ENCODE measurements around the gene WNT3A.

Gene WNT3A

GRCh38 chr1:228000416-228000815 is 6.4 kb upstream of the WNT3A start:
- DNase-seq = no peak

- DNase-seq = no peak
These were observed 5.8 kb upstream of the WNT3A start for GRCh38 chr1:228000836-228001563.

GRCh38 chr1:228001738-228002535 is 4.9 kb upstream of the WNT3A start:
- no peak for DNase-seq

DNA sequence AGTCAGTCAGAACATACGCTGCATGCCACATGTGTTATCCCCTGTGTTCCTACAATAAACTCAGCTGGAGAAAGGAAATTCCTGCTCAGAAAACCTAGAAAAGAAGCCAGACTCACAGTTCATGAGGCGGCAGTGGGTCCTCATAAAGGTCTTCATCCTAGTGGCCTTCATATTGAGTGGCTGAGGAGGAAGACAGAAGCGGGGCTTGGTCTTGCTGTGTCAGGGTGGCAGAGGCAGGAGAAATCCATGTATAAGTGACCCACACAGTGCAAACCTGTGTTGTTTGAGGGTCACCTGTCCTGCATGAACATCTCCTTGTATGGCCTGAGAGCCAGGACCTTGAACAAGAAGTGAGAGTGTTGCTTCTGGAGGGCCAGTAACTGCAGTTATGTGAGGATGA is 4.0 kb upstream of the WNT3A start:
- DNase-seq = no peak

- DNase-seq = no peak
These were observed 3.1 kb upstream of the WNT3A start for GRCh38 chr1:228003461-228004330.

DNA sequence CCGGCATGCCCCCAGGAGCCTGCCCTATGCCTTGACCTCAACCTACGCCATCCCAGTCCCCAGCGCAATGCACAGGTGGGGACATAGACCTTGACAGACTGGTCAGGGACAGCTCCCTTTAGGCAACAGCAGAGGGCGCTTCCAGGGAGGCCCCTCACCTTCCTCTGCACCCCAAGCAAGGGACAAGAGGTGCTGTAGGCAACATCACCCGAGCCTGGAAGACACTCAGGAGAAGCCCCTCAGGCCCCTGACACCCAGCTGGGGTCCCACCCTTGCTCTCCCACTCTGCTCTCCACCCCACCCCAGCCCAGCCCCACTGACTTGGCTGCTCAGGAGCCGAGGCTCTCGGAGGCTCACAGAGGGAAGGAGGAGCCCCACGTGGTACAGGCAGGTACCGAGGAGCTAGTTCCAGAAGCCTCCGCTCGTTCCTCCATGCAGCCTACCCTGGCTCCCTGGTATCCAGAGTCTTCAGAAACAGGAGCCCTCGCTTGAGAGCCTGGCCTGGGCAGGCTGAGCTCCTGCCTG is 2.4 kb upstream of the WNT3A start:
- peak; percentile 69 for DNase-seq

GRCh38 chr1:228004856-228005462 is 1.8 kb upstream of the WNT3A start:
- DNase-seq = no peak

GRCh38 chr1:228005511-228006033 is 1.2 kb upstream of the WNT3A start:
- DNase-seq = peak; percentile 15

- DNase-seq = no peak
These were observed 588 bp upstream of the WNT3A start for GRCh38 chr1:228006034-228006785.

DNA sequence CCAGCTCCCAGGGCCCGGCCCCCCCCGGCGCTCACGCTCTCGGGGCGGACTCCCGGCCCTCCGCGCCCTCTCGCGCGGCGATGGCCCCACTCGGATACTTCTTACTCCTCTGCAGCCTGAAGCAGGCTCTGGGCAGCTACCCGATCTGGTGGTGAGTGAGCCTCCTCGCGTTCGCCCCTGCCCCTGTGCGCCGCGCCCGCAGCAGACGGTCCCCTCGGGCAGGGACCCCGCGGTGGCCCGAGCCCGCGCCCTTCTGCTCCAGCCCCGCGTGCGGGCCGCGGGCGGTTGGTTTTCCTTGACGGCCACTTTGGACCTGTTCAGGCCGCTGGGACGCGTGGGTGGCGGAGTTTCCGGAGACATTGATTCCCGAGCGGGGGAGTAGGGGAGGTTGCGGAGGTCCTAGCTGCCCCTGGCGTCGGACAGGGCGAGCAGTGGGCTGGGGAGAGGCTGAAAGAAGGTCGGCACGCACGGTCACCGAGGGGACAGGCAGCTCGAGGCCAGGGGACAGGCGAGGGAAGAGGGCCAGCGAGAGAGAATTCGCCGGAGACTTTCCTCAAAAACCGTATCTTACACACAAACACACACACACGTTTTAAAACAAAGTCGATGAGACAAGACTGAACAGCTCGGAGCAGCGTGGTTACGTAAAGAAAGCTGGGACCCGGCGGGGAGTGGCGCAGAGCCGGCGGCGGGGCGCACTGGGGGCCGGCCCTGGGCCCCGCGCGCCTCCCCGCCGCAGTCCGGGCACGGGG is 427 bp downstream of the WNT3A start:
- peak; percentile 26 for DNase-seq

GRCh38 chr1:228007801-228008341 is 1.1 kb downstream of the WNT3A start:
- DNase-seq = no peak

DNA sequence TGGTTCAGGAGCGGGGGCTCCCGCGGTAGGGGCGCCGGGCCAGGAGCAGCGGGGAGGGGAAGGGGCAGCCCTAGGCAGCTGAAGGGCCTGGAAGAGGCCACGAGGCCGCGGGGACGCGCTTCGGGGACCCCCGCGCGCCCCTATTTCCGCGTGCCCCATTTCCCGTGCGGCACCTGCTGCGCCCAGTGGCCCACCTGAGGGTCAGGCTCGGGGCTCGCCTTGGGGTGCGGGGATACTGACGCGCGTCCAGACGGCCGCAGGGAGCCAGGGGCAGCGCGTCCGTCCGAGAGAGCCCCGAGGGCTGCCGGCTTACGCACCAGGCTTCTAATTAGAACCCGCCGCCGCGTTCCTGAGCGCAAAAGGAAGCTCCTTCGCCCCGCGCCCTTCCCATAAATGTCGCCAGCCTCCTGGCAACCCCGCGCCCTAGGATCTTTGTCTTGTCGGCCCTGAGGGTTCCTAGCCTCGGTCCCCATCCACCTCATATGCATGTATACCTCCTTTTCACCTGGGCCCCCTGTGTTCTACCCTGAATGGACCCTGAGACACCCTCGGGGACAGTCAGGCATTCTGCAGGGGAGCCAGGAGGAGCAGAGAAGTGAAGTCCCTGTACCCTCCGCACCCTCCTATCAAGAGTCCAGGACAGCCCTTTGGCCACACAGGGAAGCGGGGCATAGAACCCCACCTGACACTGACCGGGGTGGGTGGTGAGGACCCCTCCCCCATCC is 1.8 kb downstream of the WNT3A start:
- peak; percentile 47 for DNase-seq

GRCh38 chr1:228009116-228009827 is 2.5 kb downstream of the WNT3A start:
- no peak for DNase-seq

- DNase-seq = peak; percentile 35
These were observed 3.3 kb downstream of the WNT3A start for GRCh38 chr1:228009828-228010775.

GRCh38 chr1:228010921-228011320 is 4.1 kb downstream of the WNT3A start:
- no peak for DNase-seq

DNA sequence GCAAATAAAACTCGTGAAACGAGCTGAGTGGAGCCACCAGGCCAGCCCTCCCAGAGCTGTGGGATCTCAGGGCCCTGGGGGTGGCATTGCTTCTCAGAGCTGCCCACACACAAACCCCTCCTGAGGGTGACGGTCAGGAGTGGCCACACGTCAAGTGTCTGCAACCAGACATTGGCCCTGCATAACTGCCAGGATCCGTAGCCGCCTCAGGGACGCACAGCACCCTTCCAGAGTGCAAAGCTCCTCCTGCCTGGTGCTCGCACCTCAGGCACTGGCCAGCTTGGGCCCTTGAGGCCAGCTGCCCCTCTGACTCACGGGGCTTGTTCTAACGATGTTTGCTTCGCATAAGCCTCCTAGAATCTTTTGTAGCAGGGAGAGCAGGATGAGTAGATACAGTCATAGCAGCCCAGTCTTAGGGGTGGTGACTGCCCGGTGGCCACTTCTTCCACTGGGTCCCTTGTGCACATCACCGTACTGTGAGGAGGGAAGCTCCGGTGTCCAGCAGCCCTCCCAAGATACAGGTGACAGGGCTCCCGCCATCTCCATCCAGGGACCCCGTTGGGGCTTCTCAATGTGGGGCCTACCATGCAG is 5.0 kb downstream of the WNT3A start:
- DNase-seq = peak; percentile 50

- no peak for DNase-seq
These were observed 5.8 kb downstream of the WNT3A start for GRCh38 chr1:228012555-228012954.

All from DMS53 (cell line).